H9 (cell line): Measurements from ENCODE around the gene RBBP4. TPM values are rescaled to one million over a fixed set of nuclear protein-coding genes. Genes with fewer than 3 reads are reported as not detected.

Experiments used
- DNase-seq: peaks from one replicate; pipeline ENCODE4 v3.0.0-alpha.2; 2017
- H2AFZ ChIP-seq: one replicate; pipeline ENCODE4 v1.6.1; 2013; ENCODE audit warnings: mild to moderate bottlenecking, low read length, control low read depth, moderate library complexity
- H2AK5ac ChIP-seq: 2 replicates; pipeline ENCODE4 v1.6.1; 2013; ENCODE audit warnings: low read length, control low read depth, mixed read lengths; ENCODE audit not compliant: insufficient read length
- H2BK120ac ChIP-seq: one replicate; pipeline ENCODE4 v1.6.1; 2013; ENCODE audit warnings: low read depth, mild to moderate bottlenecking, low read length, control low read depth, inconsistent platforms; ENCODE audit not compliant: poor library complexity, severe bottlenecking
- H2BK12ac ChIP-seq: 2 replicates; pipeline ENCODE4 v1.6.1; 2013; ENCODE audit warnings: low read length, control low read depth, mixed read lengths, low read depth; ENCODE audit not compliant: insufficient read length
- H2BK15ac ChIP-seq: 2 replicates; pipeline ENCODE4 v1.6.1; 2013; ENCODE audit warnings: low read depth, low read length, control low read depth
- H2BK20ac ChIP-seq: one replicate; pipeline ENCODE4 v1.6.1; 2013; ENCODE audit warnings: low read depth, mild to moderate bottlenecking, low read length, control low read depth, inconsistent platforms; ENCODE audit not compliant: poor library complexity, severe bottlenecking
- H2BK5ac ChIP-seq: 2 replicates; pipeline ENCODE4 v1.6.1; 2013; ENCODE audit warnings: low read length, control low read depth, mixed read lengths; ENCODE audit not compliant: insufficient read length
- H3K14ac ChIP-seq: 2 replicates; pipeline ENCODE4 v1.6.1; 2013; ENCODE audit warnings: low read length, control low read depth; ENCODE audit not compliant: insufficient read depth
- H3K18ac ChIP-seq: 2 replicates; pipeline ENCODE4 v1.6.1; 2013; ENCODE audit warnings: low read depth, mild to moderate bottlenecking, mixed read lengths, low read length, control low read depth; ENCODE audit not compliant: insufficient read length
- H3K23ac ChIP-seq: 2 replicates; pipeline ENCODE4 v1.6.1; 2013; ENCODE audit warnings: low read length, control low read depth, mixed read lengths, low read depth; ENCODE audit not compliant: insufficient read length
- H3K23me2 ChIP-seq: 2 replicates; pipeline ENCODE4 v1.6.1; 2013; ENCODE audit warnings: low read depth, mild to moderate bottlenecking, mixed read lengths, low read length, control low read depth; ENCODE audit not compliant: insufficient read length, poor library complexity, severe bottlenecking
- H3K27ac ChIP-seq: 2 replicates; pipeline ENCODE4 v1.5.1; 2013; ENCODE audit warnings: low read length, control low read depth, mixed read lengths, low read depth; ENCODE audit not compliant: insufficient read length
- H3K27me3 ChIP-seq: 2 replicates; pipeline ENCODE4 v1.6.1; 2013; ENCODE audit warnings: low read length, control low read depth, inconsistent platforms; ENCODE audit not compliant: insufficient read depth
- H3K4ac ChIP-seq: 2 replicates; pipeline ENCODE4 v1.6.1; 2013; ENCODE audit warnings: low read depth, mild to moderate bottlenecking, control low read depth, inconsistent platforms, low read length, moderate library complexity
- H3K4me1 ChIP-seq: 2 replicates; pipeline ENCODE4 v1.6.1; 2013; ENCODE audit warnings: low read length, control low read depth, inconsistent platforms; ENCODE audit not compliant: insufficient read depth
- H3K4me2 ChIP-seq: 2 replicates; pipeline ENCODE4 v1.6.1; 2013; ENCODE audit warnings: low read length, control low read depth, mixed read lengths; ENCODE audit not compliant: insufficient read length, insufficient read depth
- H3K56ac ChIP-seq: 2 replicates; pipeline ENCODE4 v1.6.1; 2013; ENCODE audit warnings: low read depth, mild to moderate bottlenecking, mixed read lengths, low read length, control low read depth; ENCODE audit not compliant: insufficient read length
- H3K79me1 ChIP-seq: 2 replicates; pipeline ENCODE4 v1.6.1; 2013; ENCODE audit warnings: low read depth, mild to moderate bottlenecking, moderate library complexity, low read length, control low read depth, inconsistent platforms; ENCODE audit not compliant: insufficient read depth, poor library complexity, severe bottlenecking
- H3K79me2 ChIP-seq: 2 replicates; pipeline ENCODE4 v1.6.1; 2013; ENCODE audit warnings: low read length, control low read depth, inconsistent platforms; ENCODE audit not compliant: insufficient read depth
- H3K9ac ChIP-seq: 2 replicates; pipeline ENCODE4 v1.6.1; 2013; ENCODE audit warnings: low read length, control low read depth, mixed read lengths; ENCODE audit not compliant: insufficient read length; ENCODE audit errors: extremely low read depth
- H3K9me3 ChIP-seq: one replicate; pipeline ENCODE4 v1.6.1; 2013; ENCODE audit warnings: low read depth, low read length, inconsistent platforms; ENCODE audit not compliant: control insufficient read depth
- H3T11ph ChIP-seq: one replicate; pipeline ENCODE4 v1.6.1; 2013; ENCODE audit warnings: mild to moderate bottlenecking, low read length, control low read depth, inconsistent platforms
- H4K20me1 ChIP-seq: one replicate; pipeline ENCODE4 v1.6.1; 2013; ENCODE audit not compliant: control insufficient read depth, insufficient read length, insufficient read depth
- H4K5ac ChIP-seq: 2 replicates; pipeline ENCODE4 v1.6.1; 2013; ENCODE audit warnings: low read depth, mild to moderate bottlenecking, mixed read lengths, low read length, control low read depth; ENCODE audit not compliant: insufficient read length
- H4K8ac ChIP-seq: replicated peaks from 2 replicates; pipeline ENCODE4 v1.6.1; 2013; ENCODE audit warnings: low read length, control low read depth, mixed read lengths, low read depth; ENCODE audit not compliant: insufficient read length
- H4K91ac ChIP-seq: 2 replicates; pipeline ENCODE4 v1.6.1; 2013; ENCODE audit warnings: low read depth, mild to moderate bottlenecking, moderate library complexity, mixed read lengths, low read length, control low read depth; ENCODE audit not compliant: insufficient read length
- H3K27ac Mint-ChIP-seq, 3 experiments: 2 replicates in 2 of 3; 3 replicates in 1 of 3; pipeline ENCODE4 v1.8.0; 2020 to 2021; ENCODE audit warnings: mixed read lengths in 3 of 3, mild to moderate bottlenecking in 1 of 3, moderate library complexity in 1 of 3
- H3K27me3 Mint-ChIP-seq: 2 replicates; pipeline ENCODE4 v1.8.0; 2021; ENCODE audit warnings: low read depth, mild to moderate bottlenecking, moderate library complexity, mixed read lengths
- H3K36me3 Mint-ChIP-seq, 3 experiments: 2 replicates in 2 of 3; 3 replicates in 1 of 3; pipeline ENCODE4 v1.8.0; 2020 to 2021; ENCODE audit warnings: low read depth in 3 of 3, mixed read lengths in 3 of 3; ENCODE audit not compliant: insufficient read depth in 1 of 3
- H3K4me1 Mint-ChIP-seq, 2 experiments: 2 replicates each; pipeline ENCODE4 v1.8.0; 2020; ENCODE audit warnings: mixed read lengths in 2 of 2
- H3K4me3 Mint-ChIP-seq, 2 experiments: 2 replicates in 1 of 2; 3 replicates in 1 of 2; pipeline ENCODE4 v1.8.0; 2020 to 2021; ENCODE audit warnings: mild to moderate bottlenecking in 2 of 2, mixed read lengths in 2 of 2, moderate library complexity in 1 of 2
- H3K9me3 Mint-ChIP-seq, 2 experiments: 2 replicates in 1 of 2; 3 replicates in 1 of 2; pipeline ENCODE4 v1.8.0; 2020; ENCODE audit warnings: mild to moderate bottlenecking in 2 of 2, mixed read lengths in 2 of 2, moderate library complexity in 1 of 2
- CTCF ChIP-seq: fragments of 200-600 bp; sonication (generic); conservative IDR thresholded peaks from 3 replicates; pipeline ENCODE4 v1.8.0; 2021; ENCODE audit warnings: antibody characterized with exemption, mild to moderate bottlenecking
- WGBS: extraction: QIAGEN DNeasy Blood & Tissue Kit; methylation state at CpG from one replicate; pipeline ENCODE4 v1.1.7; 2013; ENCODE audit warnings: missing lambda C conversion rate, low lambda C conversion rate, mixed read lengths; ENCODE audit not compliant: insufficient read length; ENCODE audit errors: extremely low coverage; 5-methylcytosine and 5-hydroxymethylcytosine counted together
- total RNA-seq: library from RNA; stranded (reverse); gene quantifications from 2 replicates; pipeline ENCODE4 v1.2.1, GENCODE V29; 2021

The RBBP4 gene
- total RNA-seq, 1 experiment from 2014 or later: 416 TPM

DNA sequence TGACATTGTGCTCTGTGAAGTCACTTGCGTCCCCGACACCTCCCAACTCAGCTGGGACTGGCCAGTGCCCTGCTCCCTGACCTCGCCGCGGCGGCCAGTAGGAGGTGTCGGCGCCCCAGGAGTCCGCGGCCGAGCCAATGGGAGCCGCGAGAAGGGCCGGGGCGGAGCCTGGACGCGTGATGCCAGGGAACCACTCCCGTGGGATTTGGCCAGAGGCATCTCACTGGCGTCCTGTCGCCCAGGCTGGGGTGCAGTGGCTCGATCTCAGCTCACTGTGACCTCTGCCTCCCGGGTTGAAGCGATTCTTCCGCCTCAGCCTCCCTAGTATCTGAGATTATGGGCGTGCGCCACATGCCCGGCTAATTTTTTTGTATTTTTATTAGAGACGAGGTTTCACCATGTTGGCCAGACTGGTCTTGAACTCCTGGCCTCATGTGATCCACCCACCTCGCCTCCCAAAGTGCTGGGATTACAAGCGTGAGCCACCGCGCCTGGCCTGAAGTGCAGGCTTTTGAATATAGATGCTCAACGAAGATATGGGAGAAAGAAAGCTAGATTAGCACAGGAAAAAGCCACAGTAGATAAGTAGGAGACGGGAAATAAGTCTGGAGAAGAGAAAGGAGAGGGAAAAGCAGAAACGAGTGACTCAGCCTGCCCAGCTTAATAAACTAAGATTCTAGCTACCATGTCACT, 38.7 kb upstream of the RBBP4 start:
- peak overlapping the region; percentile 50 for H3K4me2 ChIP-seq
- H3K4me1 Mint-ChIP-seq: peaks cover 5 to 8% of the 10 kb centered on the region in 2 experiments; a peak in 3 of 4 replicates
- H3K4ac ChIP-seq: no peak overlapping the region
- H2AK5ac ChIP-seq: no peak overlapping the region
- H4K8ac ChIP-seq: no peak overlapping the region
- peak; percentile 95 for DNase-seq
- no peak overlapping the region for H2BK15ac ChIP-seq
- H2BK5ac ChIP-seq: no peak overlapping the region
- H4K91ac ChIP-seq: no peak overlapping the region
- H2BK12ac ChIP-seq: no peak overlapping the region
- H3K27ac Mint-ChIP-seq: peak overlapping the region; percentile 3 to 70 (median 51); a peak in 3 of 7 replicates
- H3K14ac ChIP-seq: no peak overlapping the region
- no peaks in the 10 kb centered on the region for H3K27me3 Mint-ChIP-seq
- no peak overlapping the region for H3T11ph ChIP-seq
- no peak overlapping the region for H4K5ac ChIP-seq
- H3K4me1 ChIP-seq: no peaks in the 10 kb centered on the region
- no peaks in the 10 kb centered on the region for H3K27me3 ChIP-seq
- no peaks in the 10 kb centered on the region for H3K36me3 Mint-ChIP-seq
- no peak overlapping the region for H3K27ac ChIP-seq
- H3K23ac ChIP-seq: no peak overlapping the region
- no peak; the same call in 2 of the 3 replicates for TF ChIP-seq CTCF
- no peak overlapping the region for H3K56ac ChIP-seq
- no peaks in the 10 kb centered on the region for H3K79me2 ChIP-seq
- H4K20me1 ChIP-seq: no peaks in the 10 kb centered on the region
- H3K9me3 ChIP-seq: no peaks in the 10 kb centered on the region
- no CpG with 5 or more reads among the region's 35 CpGs for WGBS
- H3K23me2 ChIP-seq: no peaks in the 10 kb centered on the region
- no peak overlapping the region for H2AFZ ChIP-seq
- no peak overlapping the region for H3K18ac ChIP-seq
- no peak overlapping the region for H3K9ac ChIP-seq
- peak overlapping the region; percentile 61 to 74 for H3K4me3 Mint-ChIP-seq
- H2BK120ac ChIP-seq: no peak overlapping the region
- no peaks in the 10 kb centered on the region for H3K9me3 Mint-ChIP-seq
- no peak overlapping the region for H2BK20ac ChIP-seq
- H3K79me1 ChIP-seq: no peaks in the 10 kb centered on the region
